ENCODE results near the gene G2E3. TPM values are rescaled to one million over a fixed set of nuclear protein-coding genes. Genes with fewer than 3 reads are reported as not detected.

Gene G2E3
- total and polyA plus RNA-seq, 2 of the 13 experiments (the other 11 are each of a cell fraction or from before 2014, with no cell fraction given), result 22.8 to 63.0 TPM

- peak; percentile 38; the same call in 1 of the 2 replicates for TF ChIP-seq NFIC (IDR thresholded peaks at IDR 0.05; ENCODE audit: low read length)
- no peak for TF ChIP-seq MTF2 (CRISPR knock-in tag; IDR thresholded peaks at IDR 0.05; ENCODE audit: borderline replicate concordance)
- no peak for TF ChIP-seq ZNF34 (CRISPR knock-in tag; IDR thresholded peaks at IDR 0.05; ENCODE audit: borderline replicate concordance)
- no peak for TF ChIP-seq ZFAT (CRISPR knock-in tag; conservative IDR thresholded peaks at IDR 0.05)
- peak; percentile 98 for TF ChIP-seq LCORL (IDR thresholded peaks at IDR 0.05)
- no peak for TF ChIP-seq LCORL (CRISPR knock-in tag; IDR thresholded peaks at IDR 0.05)
- TF ChIP-seq ZNF782 (CRISPR knock-in tag; IDR thresholded peaks at IDR 0.05; ENCODE audit: borderline replicate concordance), result no peak
- no peak for TF ChIP-seq FOXK1 (CRISPR knock-in tag; IDR thresholded peaks at IDR 0.05; ENCODE audit: borderline replicate concordance, low read depth)
- no peak for TF ChIP-seq ZNF724P (CRISPR knock-in tag; IDR thresholded peaks at IDR 0.05; ENCODE audit: borderline replicate concordance)
- TF ChIP-seq CEBPG (CRISPR knock-in tag; IDR thresholded peaks at IDR 0.05), result peak; percentile 42; the same call in 1 of the 2 replicates
- no peak for TF ChIP-seq NFYB (CRISPR knock-in tag; IDR thresholded peaks at IDR 0.05)
- no peak for TF ChIP-seq KDM1A (CRISPR knock-in tag; IDR thresholded peaks at IDR 0.05)
- TF ChIP-seq RFX3 (CRISPR knock-in tag; IDR thresholded peaks at IDR 0.05), result no peak
- no peak for TF ChIP-seq NCOA5 (CRISPR knock-in tag; IDR thresholded peaks at IDR 0.05)
- peak; percentile 86 for TF ChIP-seq NR2F6 (IDR thresholded peaks at IDR 0.05)
- TF ChIP-seq NR2F6 (CRISPR knock-in tag; IDR thresholded peaks at IDR 0.05), result peak; percentile 42; the same call in 1 of the 2 replicates
- TF ChIP-seq NR2F1 (CRISPR knock-in tag; IDR thresholded peaks at IDR 0.05), result peak; percentile 15 to 70; a peak in 1 of 4 replicates
- no peak for TF ChIP-seq ZNF577 (CRISPR knock-in tag; IDR thresholded peaks at IDR 0.05; ENCODE audit: borderline replicate concordance, low read depth)
- peak; percentile 67 for TF ChIP-seq NR2C2 (CRISPR knock-in tag; IDR thresholded peaks at IDR 0.05; ENCODE audit: borderline replicate concordance)
- no peak for TF ChIP-seq PRDM10 (CRISPR knock-in tag; IDR thresholded peaks at IDR 0.05; ENCODE audit: low read depth)
- no peak for TF ChIP-seq GLI4 (CRISPR knock-in tag; IDR thresholded peaks at IDR 0.05; ENCODE audit: borderline replicate concordance)
- no peak for TF ChIP-seq BCL3 (CRISPR knock-in tag; IDR thresholded peaks at IDR 0.05)
- TF ChIP-seq SOX13 (IDR thresholded peaks at IDR 0.05), result no peak
- TF ChIP-seq SOX13 (CRISPR knock-in tag; conservative IDR thresholded peaks at IDR 0.05 in 1 of 2, IDR thresholded peaks at IDR 0.05 in 1 of 2), result no peak
- no peak for TF ChIP-seq FOXJ3 (CRISPR knock-in tag; IDR thresholded peaks at IDR 0.05; ENCODE audit: borderline replicate concordance)
- TF ChIP-seq SP2 (CRISPR knock-in tag; IDR thresholded peaks at IDR 0.05), result no peak
- no peak for TF ChIP-seq E2F2 (CRISPR knock-in tag; IDR thresholded peaks at IDR 0.05; ENCODE audit: borderline replicate concordance)
Observed at GRCh38 chr14:30532264-30532663, 26.7 kb upstream of the G2E3 start (continued).
